Heart left ventricle (tissue), 16 donors: ENCODE results near the gene PLXNB3. TPM values are rescaled to one million over a fixed set of nuclear protein-coding genes. Genes with fewer than 3 reads are reported as not detected.
A peak's percentile ranks its signal among the peaks of the same experiment; 100 is the strongest.

ENCODE experiments used
- ATAC-seq, 4 donors: fragments of 200-7000 bp; cut with Tn5 transposase; one replicate each; pipeline ENCODE4 v1.9.1; 2020 to 2022; ENCODE audit warnings: moderate library complexity in 4 of 4, mild to moderate bottlenecking in 3 of 4, moderate number of reproducible peaks in 1 of 4
- DNase-seq, 5 donors: peaks; one replicate each; pipeline ENCODE4 v3.0.0-alpha.2; 2020
- H3K27ac ChIP-seq, 12 donors: fragments of 200-600 bp; sonication (generic) in 4 of 12; one replicate each; pipeline versions ENCODE4 v1.5.0 to v1.8.0; 2016 to 2022; ENCODE audit warnings: mild to moderate bottlenecking in 2 of 12
- H3K27me3 ChIP-seq, 9 donors: fragments of 200-600 bp; sonication (generic) in 2 of 9; one replicate each; pipeline versions ENCODE4 v1.5.1 to v1.8.0; 2016 to 2022; ENCODE audit warnings: mild to moderate bottlenecking in 3 of 9
- H3K36me3 ChIP-seq, 9 donors: fragments of 200-600 bp; sonication (generic) in 2 of 9; one replicate each; pipeline versions ENCODE4 v1.5.0 to v1.8.0; 2018 to 2022; ENCODE audit warnings: mild to moderate bottlenecking in 2 of 9
- H3K4me1 ChIP-seq, 12 donors: fragments of 200-600 bp; sonication (generic) in 4 of 12; one replicate each; pipeline versions ENCODE4 v1.5.0 to v1.8.0; 2016 to 2022; ENCODE audit warnings: mild to moderate bottlenecking in 3 of 12
- H3K4me3 ChIP-seq, 12 donors: fragments of 200-600 bp; sonication (generic) in 4 of 12; one replicate each; pipeline versions ENCODE4 v1.5.0 to v1.8.0; 2017 to 2022; ENCODE audit warnings: mild to moderate bottlenecking in 9 of 12, moderate library complexity in 4 of 12
- H3K9me3 ChIP-seq, 12 donors: fragments of 200-600 bp; sonication (generic) in 4 of 12; one replicate each; pipeline versions ENCODE4 v1.5.0 to v1.8.0; 2016 to 2022; ENCODE audit warnings: mild to moderate bottlenecking in 1 of 12
- POLR2A ChIP-seq, 2 donors: fragments of 450-650 bp; IDR thresholded peaks; one replicate each; pipeline ENCODE4 v1.6.1; 2017; ENCODE audit warnings: antibody characterized with exemption in 2 of 2, mild to moderate bottlenecking in 2 of 2, moderate library complexity in 2 of 2
- WGBS, 4 donors: extraction: QIAGEN DNeasy Blood & Tissue Kit in 2 of 4; methylation state at CpG; one replicate each; pipeline versions ENCODE4 v1.1.5 to v1.1.7; 2013 to 2018; 5-methylcytosine and 5-hydroxymethylcytosine counted together
- intact Hi-C, 10 donors: fragments of 100-400 bp; cut with DNase I; formaldehyde crosslinking; loops; one replicate each; pipeline versions ENCODE4 v1.11.1 to v1.14.2; 2022
- polyA plus RNA-seq, 2 donors: library from polyadenylated mRNA; stranded (reverse); fragments of 200-250 nt; gene quantifications; one replicate each; pipeline ENCODE4 v1.2.3, GENCODE V29; 2013
- total RNA-seq, 9 donors: library from RNA; depleted of rRNA in 2 of 9; stranded (reverse); fragments of >200 nt in 2 of 9; fragmentation: NEBNext Ultra II Directional in 3 of 9; extraction: Animal tissue kit (Norgen Biotek cat#: 25700) in 3 of 9; gene quantifications; one replicate each; pipeline versions ENCODE4 v1.1.0 to v1.2.4, GENCODE V29; 2016 to 2023
- TF ChIP-seq, protein P1 (sequence below), 12 donors: fragments of 200-600 bp; sonication (generic) in 4 of 12; IDR thresholded peaks; one replicate each; pipeline versions ENCODE4 v1.5.0 to v1.8.0; 2018 to 2022; ENCODE audit warnings: antibody characterized with exemption in 12 of 12, mild to moderate bottlenecking in 5 of 12
- donor health status: ischemic (EF 13 %, LVEDD 7.1; RV severe dilation, severe dysfunction).
- donor health status: healthy with polysubstance abuse.
- donor health status: DM: no; HTN: yes; CAD: no.
- donor health status: DM: no; HTN: no; CAD: no.
- donor health status: ischemic (EF 25% LVEDD 6.9; RV normal size, moderate dysfunction).
- donor health status: ischemic (EF 25% LVEDD 5.7; RV mildly dilated, moderate dysfunction).
- donor health status: healthy.
- donor health status: DM: yes; HTN: yes; CAD: no.
- donor health status: ischemic (EF 35%, LVEDD 5.7; RV mildly dilated, moderate dysfunction).
- donor health status: nonischemic (EF 11% LVEDD 7.7; RV severe dilation, severe dysfunction).
- donor health status: DM: yes; HTN: yes; CAD: no.
- donor health status: PGD.
- donor health status: ischemic (EF 29% LVEDD 5.4; RV normal size, mild dysfunction).
- donor health status: nonischemic (EF 23%, LVEDD 6.1; RV moderate dilation, normal function).

PLXNB3 gene
- total and polyA plus RNA-seq, 11 donors: 0.51 to 8.6 (median 2.8) TPM

DNA sequence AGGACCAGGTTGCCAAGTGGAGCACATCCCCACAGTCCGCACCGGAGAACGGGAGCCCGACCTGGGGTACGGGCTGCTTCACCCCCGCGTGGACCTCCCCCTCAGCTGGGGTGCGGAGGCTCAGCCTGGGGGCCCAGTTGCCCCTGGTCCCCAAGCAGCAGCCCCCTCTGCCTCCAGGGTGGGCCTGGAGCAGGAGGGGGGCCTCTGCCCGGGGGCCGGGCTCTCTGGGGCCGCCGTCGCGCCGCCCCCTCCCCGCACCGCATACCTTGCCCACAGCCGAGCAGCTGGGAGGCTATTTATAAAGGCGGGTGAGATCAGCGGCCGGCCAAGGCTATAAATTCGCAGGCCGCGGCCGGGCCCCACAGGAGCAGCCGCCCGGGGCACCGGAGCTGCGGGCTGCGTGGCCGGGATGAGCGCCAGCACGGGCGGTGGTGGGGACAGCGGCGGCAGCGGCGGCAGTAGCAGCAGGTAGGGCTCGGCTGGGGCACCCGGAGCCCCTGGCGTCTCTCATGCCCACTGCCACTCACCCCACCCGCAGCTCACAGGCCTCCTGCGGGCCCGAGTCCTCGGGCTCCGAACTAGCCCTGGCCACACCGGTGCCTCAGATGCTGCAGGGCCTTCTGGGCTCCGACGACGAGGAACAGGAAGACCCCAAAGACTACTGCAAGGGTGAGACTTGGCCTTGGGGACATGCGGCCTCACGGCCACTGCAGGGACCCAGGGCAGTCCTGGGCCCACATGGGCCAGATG, 16.8 kb downstream of the PLXNB3 start, which contains the start of gene SRPK3:
TSS of gene SRPK3 (plus strand) at position 364 of the 750 bp plus-strand sequence. CDS start at position 410, 46 bp downstream.
- DNase-seq: peak; percentile 36 to 66 (median 61)
- Histone ChIP-seq H3K4me1 (peaks cover 0 to 21% (median 2%) of the 10 kb centered on the region in 12 donors), H3K36me3 (peaks cover 0 to 27% (median 2%) of the 10 kb centered on the region in 9 donors), H3K9me3 (no peaks in the 10 kb centered on the region), H3K27me3 (peaks cover 0 to 23% (median 0%) of the 10 kb centered on the region in 9 donors), H3K27ac (peak within 1 kb of the TSS; percentile 55 to 89 (median 76)), H3K4me3 (peak within 1 kb of the TSS in 9 of 12 donors; percentile 25 to 50 (median 39))
- WGBS, 4 donors: 12 to 65% (median 34%) methylated on average over 18 to 52 of the region's 52 CpGs
- intact Hi-C loops: no loop called here
- TF ChIP-seq, protein P1, sequence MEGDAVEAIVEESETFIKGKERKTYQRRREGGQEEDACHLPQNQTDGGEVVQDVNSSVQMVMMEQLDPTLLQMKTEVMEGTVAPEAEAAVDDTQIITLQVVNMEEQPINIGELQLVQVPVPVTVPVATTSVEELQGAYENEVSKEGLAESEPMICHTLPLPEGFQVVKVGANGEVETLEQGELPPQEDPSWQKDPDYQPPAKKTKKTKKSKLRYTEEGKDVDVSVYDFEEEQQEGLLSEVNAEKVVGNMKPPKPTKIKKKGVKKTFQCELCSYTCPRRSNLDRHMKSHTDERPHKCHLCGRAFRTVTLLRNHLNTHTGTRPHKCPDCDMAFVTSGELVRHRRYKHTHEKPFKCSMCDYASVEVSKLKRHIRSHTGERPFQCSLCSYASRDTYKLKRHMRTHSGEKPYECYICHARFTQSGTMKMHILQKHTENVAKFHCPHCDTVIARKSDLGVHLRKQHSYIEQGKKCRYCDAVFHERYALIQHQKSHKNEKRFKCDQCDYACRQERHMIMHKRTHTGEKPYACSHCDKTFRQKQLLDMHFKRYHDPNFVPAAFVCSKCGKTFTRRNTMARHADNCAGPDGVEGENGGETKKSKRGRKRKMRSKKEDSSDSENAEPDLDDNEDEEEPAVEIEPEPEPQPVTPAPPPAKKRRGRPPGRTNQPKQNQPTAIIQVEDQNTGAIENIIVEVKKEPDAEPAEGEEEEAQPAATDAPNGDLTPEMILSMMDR (IDR thresholded peaks at IDR 0.05): no peak
- peak; percentile 67 to 68 for TF ChIP-seq POLR2A (IDR thresholded peaks at IDR 0.05)
- peak in 3 of 4 donors; percentile 45 to 77 (median 70) for ATAC-seq

DNA sequence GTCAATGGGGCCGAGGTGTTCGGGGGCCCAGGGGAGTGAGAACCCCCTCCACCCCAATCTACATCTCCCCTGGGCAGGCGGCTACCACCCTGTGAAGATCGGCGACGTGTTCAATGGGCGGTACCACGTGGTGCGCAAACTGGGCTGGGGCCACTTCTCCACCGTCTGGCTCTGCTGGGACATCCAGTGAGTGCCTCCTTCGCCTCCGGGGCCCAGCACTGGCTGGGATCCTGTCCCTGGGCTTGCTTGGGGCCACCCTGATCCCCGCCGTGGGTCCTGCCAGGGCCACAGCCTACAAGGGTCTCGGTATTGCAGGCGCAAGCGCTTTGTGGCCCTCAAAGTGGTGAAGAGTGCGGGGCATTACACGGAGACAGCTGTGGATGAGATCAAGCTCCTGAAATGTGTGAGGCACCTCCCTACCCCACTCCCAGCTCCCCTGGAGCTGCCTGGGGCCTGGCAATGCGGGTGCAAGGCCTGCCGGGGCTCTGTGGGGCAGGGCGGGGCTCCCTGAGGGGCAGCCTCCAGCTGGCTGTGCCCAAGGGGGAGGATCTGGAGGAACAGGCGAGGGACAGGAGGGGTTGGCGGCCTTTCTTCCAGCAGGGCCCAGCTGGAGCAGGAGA, 17.5 kb downstream of the PLXNB3 start:
- intact Hi-C loops: no loop called here
- TF ChIP-seq, protein P1 (IDR thresholded peaks at IDR 0.05): no peak
- no peak for TF ChIP-seq POLR2A (IDR thresholded peaks at IDR 0.05)
- Histone ChIP-seq H3K4me3 (peak overlapping the region in 9 of 12 donors; percentile 25 to 50 (median 39)), H3K27ac (peak overlapping the region in 11 of 12 donors; percentile 57 to 89 (median 76)), H3K27me3 (peaks cover 0 to 23% (median 0%) of the 10 kb centered on the region in 9 donors), H3K9me3 (no peaks in the 10 kb centered on the region), H3K4me1 (peaks cover 0 to 21% (median 2%) of the 10 kb centered on the region in 12 donors), H3K36me3 (peaks cover 0 to 34% (median 5%) of the 10 kb centered on the region in 9 donors)
- 48 to 67% (median 53%) methylated on average over 10 to 24 of the region's 24 CpGs for WGBS, 4 donors
- peak; percentile 57 to 75 (median 64) for ATAC-seq
- DNase-seq: peak in 1 of 5 donors; percentile 24

DNA sequence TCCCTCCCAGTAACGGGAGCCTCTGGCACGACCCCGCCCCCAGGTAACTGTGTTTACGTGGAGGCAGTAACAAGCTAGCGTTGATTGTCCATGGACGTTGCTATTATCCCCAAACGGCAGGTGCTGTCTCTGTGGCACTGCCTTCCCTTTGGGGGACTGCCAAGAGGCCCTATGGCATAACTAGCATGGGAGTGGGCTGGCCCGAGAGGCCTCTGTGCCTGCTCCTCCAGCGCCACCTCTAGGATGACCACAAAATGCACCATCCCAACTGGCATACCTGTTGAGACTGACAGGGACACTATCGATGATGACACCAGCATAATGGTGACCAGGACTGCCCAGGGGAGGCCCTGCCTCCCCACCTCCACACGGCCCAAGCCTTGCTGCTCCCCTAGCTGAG, 18.3 kb downstream of the PLXNB3 start:
- intact Hi-C loops: no loop called here
- DNase-seq (no peak), ATAC-seq (peak in 1 of 4 donors; percentile 22)
- peak overlapping the region in 3 of 12 donors; percentile 76 to 88 (median 87) for H3K27ac ChIP-seq
- peaks cover 0 to 42% (median 9%) of the 10 kb centered on the region in 9 donors for H3K36me3 ChIP-seq
- H3K27me3 ChIP-seq: peaks cover 0 to 23% (median 0%) of the 10 kb centered on the region in 9 donors
- peaks cover 0 to 21% (median 2%) of the 10 kb centered on the region in 12 donors for H3K4me1 ChIP-seq
- peak overlapping the region in 2 of 12 donors; percentile 36 to 40 for H3K4me3 ChIP-seq
- no peaks in the 10 kb centered on the region for H3K9me3 ChIP-seq
- WGBS, 4 donors: 45 to 67% (median 55%) methylated on average over 4 to 11 of the region's 11 CpGs
- TF ChIP-seq POLR2A (IDR thresholded peaks at IDR 0.05): no peak
- TF ChIP-seq, protein P1 (IDR thresholded peaks at IDR 0.05): peak in 1 of 12 donors; percentile 10

DNA sequence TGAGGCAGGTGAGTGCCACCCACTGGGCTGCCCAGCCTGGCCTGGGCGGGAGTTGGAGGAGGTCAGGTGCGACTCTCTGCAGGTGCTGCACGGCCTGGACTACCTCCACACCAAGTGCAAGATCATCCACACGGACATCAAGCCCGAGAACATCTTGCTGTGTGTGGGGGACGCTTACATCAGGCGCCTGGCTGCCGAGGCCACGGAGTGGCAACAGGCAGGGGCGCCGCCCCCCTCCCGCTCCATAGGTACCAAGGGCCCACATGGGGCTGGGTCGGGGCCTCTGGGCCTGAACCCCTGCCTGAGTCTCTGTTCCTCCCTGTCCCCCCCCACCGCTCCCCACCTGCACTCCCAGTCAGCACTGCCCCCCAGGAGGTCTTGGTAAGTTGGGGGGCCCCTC, 18.8 kb downstream of the PLXNB3 start:
- Histone ChIP-seq H3K27ac (no peak overlapping the region), H3K4me1 (peaks cover 0 to 21% (median 2%) of the 10 kb centered on the region in 12 donors), H3K36me3 (peaks cover 0 to 48% (median 15%) of the 10 kb centered on the region in 9 donors), H3K9me3 (no peaks in the 10 kb centered on the region), H3K4me3 (no peak overlapping the region), H3K27me3 (peaks cover 0 to 18% (median 0%) of the 10 kb centered on the region in 9 donors)
- DNase-seq (no peak), ATAC-seq (no peak)
- intact Hi-C loops: no loop called here
- TF ChIP-seq POLR2A (IDR thresholded peaks at IDR 0.05): no peak
- TF ChIP-seq, protein P1 (IDR thresholded peaks at IDR 0.05): no peak
- WGBS, 4 donors: 80 to 97% (median 93%) methylated on average over 1 to 14 of the region's 14 CpGs
